ENCODE results near the gene CDKN2B.

The CDKN2B gene

GRCh38 chr9:21996438-21996837 lies 12.7 kb downstream of the CDKN2B start:
- no peak for TF ChIP-seq CTCF (IDR thresholded peaks at IDR 0.05; ENCODE audit: low read length, missing control alignments)
- DNase-seq (ENCODE audit: low read depth): no peak
- H3K4me3 ChIP-seq (replicated peaks; ENCODE audit: low read depth, low read length): peak overlapping the region; percentile 96

GRCh38 chr9:21995666-21996398 lies 13.3 kb downstream of the CDKN2B start:
- peak overlapping the region; percentile 96 for H3K4me3 ChIP-seq (replicated peaks; ENCODE audit: low read depth, low read length)
- TF ChIP-seq CTCF (IDR thresholded peaks at IDR 0.05; ENCODE audit: low read length, missing control alignments): peak; percentile 7
- peak; percentile 64 for DNase-seq (ENCODE audit: low read depth)

- TF ChIP-seq CTCF (IDR thresholded peaks at IDR 0.05; ENCODE audit: low read length, missing control alignments): no peak
- peak overlapping the region; percentile 96 for H3K4me3 ChIP-seq (replicated peaks; ENCODE audit: low read depth, low read length)
- peak; percentile 74 for DNase-seq (ENCODE audit: low read depth)
These were observed 14.0 kb downstream of the CDKN2B start for GRCh38 chr9:21995006-21995665.

- peak; percentile 73 for DNase-seq (ENCODE audit: low read depth)
- peak within 1 kb of the TSS; percentile 96 for H3K4me3 ChIP-seq (replicated peaks; ENCODE audit: low read depth, low read length)
- no peak for TF ChIP-seq CTCF (IDR thresholded peaks at IDR 0.05; ENCODE audit: low read length, missing control alignments)
These were observed 14.5 kb downstream of the CDKN2B start, which contains the start of gene CDKN2B-AS1 for GRCh38 chr9:21994556-21995005. TSS of gene CDKN2B-AS1 (plus strand) at chr9:21994791.

GRCh38 chr9:21993893-21994555 lies 15.1 kb downstream of the CDKN2B start, which contains the start of gene CDKN2A:
TSS of gene CDKN2A (minus strand) at chr9:21994392.
- peak; percentile 55 for DNase-seq (ENCODE audit: low read depth)
- no peak for TF ChIP-seq CTCF (IDR thresholded peaks at IDR 0.05; ENCODE audit: low read length, missing control alignments)
- H3K4me3 ChIP-seq (replicated peaks; ENCODE audit: low read depth, low read length): peak within 1 kb of the TSS; percentile 96

GRCh38 chr9:21993007-21993406 lies 16.1 kb downstream of the CDKN2B start:
- TF ChIP-seq CTCF (IDR thresholded peaks at IDR 0.05; ENCODE audit: low read length, missing control alignments): no peak
- no peak for DNase-seq (ENCODE audit: low read depth)
- H3K4me3 ChIP-seq (replicated peaks; ENCODE audit: low read depth, low read length): peak overlapping the region; percentile 96
